ENCODE results near the gene SYT13.
A peak's percentile ranks its signal among the peaks of the same experiment; 100 is the strongest.

Gene SYT13

GRCh38 chr11:45305874-45306623 is 19.9 kb upstream of the SYT13 start:
- DNase-seq, result no peak

- no peak for DNase-seq
Measured at GRCh38 chr11:45304992-45305335, 18.8 kb upstream of the SYT13 start.

GRCh38 chr11:45304111-45304991 is 18.2 kb upstream of the SYT13 start:
- DNase-seq, result no peak

- no peak for DNase-seq
Measured at GRCh38 chr11:45303316-45303715, 17.2 kb upstream of the SYT13 start.

- no peak for DNase-seq
Measured at GRCh38 chr11:45301537-45302246, 15.6 kb upstream of the SYT13 start.

- DNase-seq, result no peak
Measured at GRCh38 chr11:45300715-45301114, 14.6 kb upstream of the SYT13 start.

- DNase-seq, result no peak
Measured at GRCh38 chr11:45298718-45299117, 12.6 kb upstream of the SYT13 start.

GRCh38 chr11:45296075-45296474 is 9.9 kb upstream of the SYT13 start:
- DNase-seq, result no peak

GRCh38 chr11:45294499-45294898 is 8.4 kb upstream of the SYT13 start:
- no peak for DNase-seq

- peak; percentile 37 for DNase-seq
Measured at GRCh38 chr11:45293566-45294192, 7.5 kb upstream of the SYT13 start.

GRCh38 chr11:45290586-45290985 is 4.4 kb upstream of the SYT13 start:
- no peak for DNase-seq

- DNase-seq, result no peak
Measured at GRCh38 chr11:45289369-45289768, 3.2 kb upstream of the SYT13 start.

- no peak for DNase-seq
Measured at GRCh38 chr11:45288339-45288738, 2.2 kb upstream of the SYT13 start.

- DNase-seq, result no peak
Measured at GRCh38 chr11:45287316-45287903, 1.3 kb upstream of the SYT13 start.

- no peak for DNase-seq
Measured at GRCh38 chr11:45285250-45285828, 802 bp downstream of the SYT13 start.

- no peak for DNase-seq
Measured at GRCh38 chr11:45282081-45282480, 4.1 kb downstream of the SYT13 start.

GRCh38 chr11:45280449-45280848 is 5.7 kb downstream of the SYT13 start:
- DNase-seq, result no peak

- DNase-seq, result no peak
Measured at GRCh38 chr11:45279645-45280044, 6.5 kb downstream of the SYT13 start.

GRCh38 chr11:45278714-45279113 is 7.4 kb downstream of the SYT13 start:
- no peak for DNase-seq

- DNase-seq, result no peak
Measured at GRCh38 chr11:45275828-45276227, 10.3 kb downstream of the SYT13 start.

GRCh38 chr11:45274206-45274605 is 11.9 kb downstream of the SYT13 start:
- DNase-seq, result no peak

GRCh38 chr11:45273509-45273908 is 12.6 kb downstream of the SYT13 start:
- no peak for DNase-seq

All from activated effector memory CD4-positive, alpha-beta T cell treated with Interleukin-2 at 50 U/mL for 16 hours (primary cell).